NCI-H748 (cell line): ENCODE results near the gene ETV4.
A peak's percentile ranks its signal among the peaks of the same experiment; 100 is the strongest.

ENCODE experiments used
- DNase-seq: peaks from one replicate; lab custom pipeline; 2025; ENCODE audit not compliant: unreplicated experiment; lab: John Stamatoyannopoulos, UW

The ETV4 gene

GRCh38 chr17:43573579-43574321, 27.6 kb upstream of the ETV4 start:
- DNase-seq: peak; percentile 58

GRCh38 chr17:43572368-43572980, 26.3 kb upstream of the ETV4 start:
- no peak for DNase-seq

GRCh38 chr17:43570518-43570928, 24.4 kb upstream of the ETV4 start:
- DNase-seq: no peak

- no peak for DNase-seq
These were observed 22.5 kb upstream of the ETV4 start for GRCh38 chr17:43568506-43569082.

GRCh38 chr17:43563600-43564594, 17.8 kb upstream of the ETV4 start:
- DNase-seq: no peak

- DNase-seq: no peak
These were observed 16.8 kb upstream of the ETV4 start for GRCh38 chr17:43562679-43563599.

- no peak for DNase-seq
These were observed 14.6 kb upstream of the ETV4 start for GRCh38 chr17:43560461-43561427.

- no peak for DNase-seq
These were observed 13.1 kb upstream of the ETV4 start for GRCh38 chr17:43559161-43559816.

GRCh38 chr17:43558805-43559160, 12.6 kb upstream of the ETV4 start:
- DNase-seq: no peak

GRCh38 chr17:43556292-43556691, 10.2 kb upstream of the ETV4 start:
- DNase-seq: no peak

GRCh38 chr17:43554857-43555256, 8.7 kb upstream of the ETV4 start:
- no peak for DNase-seq

- no peak for DNase-seq
These were observed 7.4 kb upstream of the ETV4 start for GRCh38 chr17:43553573-43553972.

GRCh38 chr17:43552229-43552837, 6.2 kb upstream of the ETV4 start:
- no peak for DNase-seq

GRCh38 chr17:43550754-43551153, 4.6 kb upstream of the ETV4 start:
- no peak for DNase-seq

GRCh38 chr17:43549496-43549895, 3.4 kb upstream of the ETV4 start:
- DNase-seq: no peak

- no peak for DNase-seq
These were observed 2.7 kb upstream of the ETV4 start for GRCh38 chr17:43548689-43549379.

- DNase-seq: no peak
These were observed 1.6 kb upstream of the ETV4 start for GRCh38 chr17:43547659-43548256.
